Naive thymus-derived CD8-positive, alpha-beta T cell (primary cell): ENCODE results near the gene C22orf31. TPM values are rescaled to one million over a fixed set of nuclear protein-coding genes. Genes with fewer than 3 reads are reported as not detected.

Experiments used
- ATAC-seq, 2 donors: fragments of 150-1000 bp; cut with Tn5 transposase in 1 of 2; sonication (Bioruptor Pico), chemical (Tn5 transposase) in 1 of 2; 1 replicate in 1 of 2; 2 replicates in 1 of 2; pipeline ENCODE4 v1.10.0; 2021; ENCODE audit warnings: mild to moderate bottlenecking in 2 of 2, moderate library complexity in 2 of 2
- POLR2A ChIA-PET: fragments of 350-600 bp; sonication (Branson Sonifier 250); formaldehyde crosslinking; loops from one replicate; lab custom pipeline; 2021; ENCODE audit warnings: antibody characterized with exemption; lab: Charles Lee
- DNase-seq, 10 donors: peaks; one replicate each; pipeline versions ENCODE4 v3.0.0 to v3.0.0-alpha.2; 2020 to 2022
- H3K27ac Mint-ChIP-seq, 10 donors: one replicate each; pipeline ENCODE4 v1.8.0; 2020 to 2022; ENCODE audit warnings: mild to moderate bottlenecking in 10 of 10, mixed read lengths in 10 of 10, moderate library complexity in 4 of 10, inconsistent platforms in 1 of 10
- H3K27me3 Mint-ChIP-seq, 5 donors: one replicate each; pipeline ENCODE4 v1.8.0; 2021 to 2022; ENCODE audit warnings: mixed read lengths in 5 of 5
- H3K36me3 Mint-ChIP-seq, 3 donors: one replicate each; pipeline ENCODE4 v1.8.0; 2020 to 2022; ENCODE audit warnings: mixed read lengths in 3 of 3, mild to moderate bottlenecking in 2 of 3, inconsistent platforms in 1 of 3
- H3K4me1 Mint-ChIP-seq, 4 donors: one replicate each; pipeline ENCODE4 v1.8.0; 2021 to 2022; ENCODE audit warnings: mixed read lengths in 4 of 4
- H3K4me3 Mint-ChIP-seq, 10 donors: one replicate each; pipeline ENCODE4 v1.8.0; 2020 to 2022; ENCODE audit warnings: mild to moderate bottlenecking in 10 of 10, mixed read lengths in 10 of 10, moderate library complexity in 6 of 10, inconsistent platforms in 1 of 10
- H3K9me3 Mint-ChIP-seq, 9 donors: one replicate each; pipeline ENCODE4 v1.8.0; 2020 to 2022; ENCODE audit warnings: mixed read lengths in 9 of 9, mild to moderate bottlenecking in 3 of 9, inconsistent platforms in 1 of 9, moderate library complexity in 1 of 9
- polyA plus RNA-seq, 3 donors: library from polyadenylated mRNA; unstranded; fragments of 300-500 nt; fragmentation: Illumina TruSeq; gene quantifications; one replicate each; pipeline ENCODE4 v1.2.3, GENCODE V29; 2021
- total RNA-seq, 8 experiments: library from RNA in 2 of 8; stranded (reverse) in 2 of 8; gene quantifications; one replicate each; pipeline ENCODE4 v1.2.3 and lab custom pipeline; 2021 to 2026

The C22orf31 gene
- total and polyA plus RNA-seq, 5 experiments from 2014 or later = not detected

DNA sequence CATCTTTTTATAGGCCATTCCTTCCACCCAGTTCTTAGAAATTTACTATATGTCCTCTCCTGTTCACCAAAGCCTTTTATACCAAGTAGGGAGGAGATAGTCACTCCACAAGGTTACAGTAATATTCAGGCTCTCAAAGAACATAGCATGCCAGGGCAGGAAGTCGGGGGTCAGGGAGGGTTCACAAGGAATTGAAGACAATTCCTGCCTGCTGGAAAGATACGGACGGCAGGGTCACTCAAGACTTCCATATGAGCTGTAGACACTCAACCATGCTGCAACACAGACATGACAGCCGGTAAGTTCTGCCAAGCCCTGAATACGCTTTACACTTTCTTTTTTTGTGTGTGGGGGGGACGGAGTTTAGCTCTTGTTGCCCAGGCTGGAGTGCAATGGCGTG lies 700 bp downstream of the C22orf31 start:
- Mint-ChIP-seq H3K36me3 (no peaks in the 10 kb centered on the region), H3K4me3 (no peak overlapping the region), H3K27ac (no peak overlapping the region), H3K9me3 (no peaks in the 10 kb centered on the region), H3K4me1 (peaks cover 4 to 10% (median 9%) of the 10 kb centered on the region in 4 donors), H3K27me3 (peaks cover 11 to 43% (median 19%) of the 10 kb centered on the region in 5 donors)
- DNase-seq = no peak
- no peak for ATAC-seq
- POLR2A ChIA-PET = no interaction called here

DNA sequence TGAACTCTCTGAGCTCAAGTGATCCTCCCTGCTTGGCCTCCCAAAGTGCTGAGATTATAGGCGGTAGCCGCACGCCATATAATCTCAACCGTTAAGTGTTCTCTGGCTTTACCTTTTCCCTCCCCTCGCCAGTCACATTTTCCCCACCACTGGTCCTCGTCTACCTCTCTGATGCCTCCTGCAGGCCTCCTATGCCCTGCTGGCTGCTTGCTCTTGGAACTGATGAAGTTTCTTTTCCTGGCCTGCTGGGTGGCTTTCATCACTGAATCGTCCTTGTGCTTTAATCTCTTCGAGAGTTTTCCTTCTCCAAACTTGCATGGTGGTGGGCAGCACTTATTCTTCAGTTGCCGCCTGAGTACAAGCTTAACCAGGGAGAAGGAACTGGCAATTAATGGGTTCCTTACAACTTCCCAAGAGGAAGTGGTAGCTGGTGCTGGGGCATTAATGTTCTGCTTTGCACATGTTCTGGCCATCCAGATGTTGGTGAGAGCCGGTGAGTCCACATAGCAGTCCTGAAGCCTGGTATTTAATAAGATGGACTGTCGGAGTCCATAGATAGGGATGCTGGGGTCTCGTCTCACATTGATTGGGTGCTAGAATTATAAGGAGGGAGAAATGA lies 1.3 kb downstream of the C22orf31 start:
- DNase-seq (no peak), ATAC-seq (no peak)
- Mint-ChIP-seq H3K27ac (no peak overlapping the region), H3K9me3 (no peaks in the 10 kb centered on the region), H3K4me3 (no peak overlapping the region), H3K36me3 (no peaks in the 10 kb centered on the region), H3K4me1 (peaks cover 1 to 4% (median 3%) of the 10 kb centered on the region in 4 donors), H3K27me3 (peaks cover 11 to 43% (median 19%) of the 10 kb centered on the region in 5 donors)
- POLR2A ChIA-PET = interaction anchor here (0.7 kb wide), 1 partner anchor 186 kb away, joined by 5 read pairs; no protein-coding TSS in a partner anchor

DNA sequence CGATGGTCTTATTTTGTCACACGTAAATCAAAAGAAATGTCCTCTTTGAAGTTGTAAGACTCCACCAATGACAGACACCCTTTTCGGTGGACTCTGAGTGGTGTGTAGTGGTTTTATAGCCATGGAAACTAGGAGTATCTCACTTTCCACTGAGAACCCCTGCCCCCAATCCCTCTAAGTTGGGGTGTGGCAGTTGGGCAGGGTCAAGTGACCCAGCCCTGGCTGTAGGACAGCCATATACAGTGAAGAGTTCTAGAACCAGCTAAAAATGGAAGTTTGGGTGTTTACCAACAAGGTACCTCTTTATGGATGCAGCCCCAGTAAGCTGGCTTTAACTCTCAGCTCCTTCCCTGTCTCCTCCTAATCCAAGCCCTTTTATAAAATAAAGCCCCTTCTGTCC lies 5.2 kb downstream of the C22orf31 start:
- Mint-ChIP-seq H3K4me3 (no peak overlapping the region), H3K36me3 (no peaks in the 10 kb centered on the region), H3K27me3 (peaks cover 6 to 27% (median 18%) of the 10 kb centered on the region in 5 donors), H3K27ac (no peak overlapping the region), H3K9me3 (no peaks in the 10 kb centered on the region), H3K4me1 (no peaks in the 10 kb centered on the region)
- ATAC-seq (no peak), DNase-seq (no peak)
- POLR2A ChIA-PET = no interaction called here

DNA sequence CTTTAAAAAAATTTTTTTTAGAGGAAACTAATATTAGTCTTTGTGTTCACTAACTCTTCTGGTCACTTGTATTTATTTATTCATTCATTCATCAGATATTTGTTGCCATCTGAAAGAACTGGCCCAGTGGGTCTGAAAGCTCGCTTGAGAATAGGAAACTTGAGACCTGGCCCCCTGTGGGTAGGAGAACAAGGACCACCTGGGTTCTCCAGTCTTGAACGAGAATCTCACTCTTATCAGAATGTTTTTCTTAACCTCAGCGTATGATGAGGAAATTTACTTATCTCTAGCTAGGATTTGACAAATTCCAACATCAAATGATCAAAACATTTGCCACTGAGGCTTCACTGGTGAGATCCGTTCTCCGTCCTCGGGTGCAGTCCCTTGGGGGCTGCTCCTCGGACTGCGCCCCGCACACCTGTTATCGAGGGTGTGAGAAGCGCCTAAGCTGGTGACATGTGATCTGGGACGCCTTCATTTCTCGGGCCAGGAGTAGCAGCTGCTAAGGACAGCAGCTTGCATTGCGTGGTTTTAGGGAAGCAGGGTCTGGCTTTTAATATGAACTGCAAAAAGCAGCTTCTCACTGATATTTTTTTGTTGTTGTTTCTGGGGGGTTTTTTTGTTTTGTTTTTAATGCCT lies 6.3 kb downstream of the C22orf31 start:
- Mint-ChIP-seq H3K4me1 (no peaks in the 10 kb centered on the region), H3K36me3 (no peaks in the 10 kb centered on the region), H3K27ac (no peak overlapping the region), H3K4me3 (no peak overlapping the region), H3K9me3 (no peaks in the 10 kb centered on the region), H3K27me3 (peaks cover 2 to 16% (median 7%) of the 10 kb centered on the region in 5 donors)
- POLR2A ChIA-PET = interaction anchor here (0.6 kb wide), 2 partner anchors 153 to 380 kb away, joined by 3 to 4 read pairs; no protein-coding TSS in a partner anchor
- DNase-seq = no peak
- ATAC-seq = no peak

DNA sequence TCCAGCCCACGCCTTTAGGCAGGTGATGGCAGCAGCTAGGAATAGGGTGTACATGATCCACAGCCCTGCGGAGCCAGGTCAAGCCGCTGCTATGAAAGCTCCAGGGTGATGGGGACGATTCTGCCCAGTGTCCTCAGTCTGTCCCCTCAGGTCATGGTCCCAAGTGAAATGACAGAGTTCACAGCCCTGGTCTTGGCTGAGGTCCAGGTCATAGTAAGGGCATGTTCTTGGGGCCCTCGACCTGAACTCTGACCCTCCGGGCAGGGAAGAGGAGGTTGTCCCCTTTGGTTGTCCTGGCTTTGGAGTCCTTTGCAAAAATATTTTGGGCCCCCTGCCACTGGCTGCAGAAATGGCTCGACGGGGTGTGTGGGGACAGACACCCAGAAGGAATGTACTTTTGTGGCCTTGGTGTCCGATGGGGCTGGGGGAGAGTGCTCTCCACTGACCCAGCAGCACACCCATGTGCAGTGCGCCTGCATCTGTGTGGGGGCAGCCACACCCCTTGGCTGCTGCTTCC lies 7.3 kb downstream of the C22orf31 start:
- Mint-ChIP-seq H3K4me1 (no peaks in the 10 kb centered on the region), H3K9me3 (no peaks in the 10 kb centered on the region), H3K4me3 (no peak overlapping the region), H3K27me3 (peaks cover 0 to 9% (median 2%) of the 10 kb centered on the region in 5 donors), H3K27ac (no peak overlapping the region), H3K36me3 (peaks cover 0 to under 1% (median 0%) of the 10 kb centered on the region in 3 donors)
- DNase-seq (no peak), ATAC-seq (no peak)
- POLR2A ChIA-PET = no interaction called here

DNA sequence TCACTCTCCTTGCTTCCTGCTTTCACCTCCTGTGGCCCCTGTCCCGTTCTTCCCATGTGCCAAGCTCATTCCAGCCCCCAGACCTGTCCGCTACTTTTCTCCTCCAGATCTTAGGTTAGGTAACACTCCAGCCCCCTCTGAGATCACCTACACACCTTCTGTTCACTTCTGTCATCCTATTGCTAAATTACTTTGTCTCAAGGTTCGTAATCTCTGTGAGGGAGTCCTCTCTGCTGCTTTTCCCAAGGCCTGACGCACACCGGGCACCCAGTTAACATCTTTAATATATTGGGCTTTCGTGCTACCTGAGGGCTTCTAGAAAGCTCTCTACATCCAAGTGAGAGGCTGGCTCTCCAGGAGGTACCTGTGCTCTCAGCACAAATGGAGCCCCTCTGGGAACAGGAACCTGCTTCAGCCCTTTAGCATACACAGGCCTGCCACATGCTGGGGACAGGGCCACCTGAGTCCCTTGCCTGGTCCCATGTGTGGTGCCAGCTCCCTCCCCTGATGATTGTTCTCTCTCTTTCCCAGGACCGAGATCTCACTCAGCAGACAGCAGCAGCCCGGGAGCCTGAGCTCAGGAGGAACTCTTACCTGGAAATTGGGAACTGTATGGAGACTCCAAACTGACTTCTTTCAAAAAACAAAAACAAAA lies 8.5 kb downstream of the C22orf31 start:
- Mint-ChIP-seq H3K4me1 (no peaks in the 10 kb centered on the region), H3K9me3 (no peaks in the 10 kb centered on the region), H3K36me3 (peaks cover 0 to 2% (median 2%) of the 10 kb centered on the region in 3 donors), H3K27ac (no peak overlapping the region), H3K4me3 (no peak overlapping the region), H3K27me3 (peaks cover 0 to 7% (median 2%) of the 10 kb centered on the region in 5 donors)
- DNase-seq (no peak), ATAC-seq (no peak)
- POLR2A ChIA-PET = no interaction called here

DNA sequence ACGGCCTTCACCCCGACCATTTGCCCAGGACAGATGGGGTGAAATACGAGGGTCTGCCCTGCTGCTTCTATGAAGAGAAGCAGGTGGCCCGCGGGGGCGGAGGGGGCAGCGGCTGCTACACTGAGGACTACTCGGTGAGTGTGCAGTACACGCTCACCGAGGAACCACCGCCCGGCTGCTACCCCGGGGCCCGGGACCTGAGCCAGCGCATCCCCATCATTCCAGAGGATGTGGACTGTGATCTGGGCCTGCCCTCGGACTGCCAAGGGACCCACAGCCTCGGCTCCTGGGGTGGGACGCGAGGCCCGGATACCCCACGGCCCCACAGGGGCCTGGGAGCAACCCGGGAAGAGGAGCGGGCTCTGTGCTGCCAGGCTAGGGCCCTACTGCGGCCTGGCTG lies 11.2 kb downstream of the C22orf31 start:
- H3K36me3 Mint-ChIP-seq = peaks cover 0 to 13% (median 2%) of the 10 kb centered on the region in 3 donors
- DNase-seq = no peak
- POLR2A ChIA-PET = no interaction called here

DNA sequence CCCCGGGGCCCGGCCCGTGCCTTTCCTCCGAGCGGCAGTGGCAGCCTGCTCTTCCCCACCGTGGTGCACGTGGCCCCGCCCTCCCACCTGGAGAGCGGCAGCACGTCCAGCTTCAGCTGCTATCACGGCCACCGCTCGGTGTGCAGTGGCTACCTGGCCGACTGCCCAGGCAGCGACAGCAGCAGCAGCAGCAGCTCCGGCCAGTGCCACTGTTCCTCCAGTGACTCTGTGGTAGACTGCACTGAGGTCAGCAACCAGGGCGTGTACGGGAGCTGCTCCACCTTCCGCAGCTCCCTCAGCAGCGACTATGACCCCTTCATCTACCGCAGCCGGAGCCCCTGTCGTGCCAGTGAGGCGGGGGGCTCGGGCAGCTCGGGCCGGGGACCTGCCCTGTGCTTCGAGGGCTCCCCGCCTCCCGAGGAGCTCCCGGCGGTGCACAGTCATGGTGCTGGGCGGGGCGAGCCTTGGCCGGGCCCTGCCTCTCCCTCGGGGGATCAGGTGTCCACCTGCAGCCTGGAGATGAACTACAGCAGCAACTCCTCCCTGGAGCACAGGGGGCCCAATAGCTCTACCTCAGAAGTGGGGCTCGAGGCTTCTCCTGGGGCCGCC lies 11.9 kb downstream of the C22orf31 start:
- no peak overlapping the region for H3K4me3 Mint-ChIP-seq
- no peak overlapping the region for H3K27ac Mint-ChIP-seq
- POLR2A ChIA-PET = no interaction called here
- peaks cover 0 to under 1% (median 0%) of the 10 kb centered on the region in 5 donors for H3K27me3 Mint-ChIP-seq
- peaks cover 0 to 13% (median 2%) of the 10 kb centered on the region in 3 donors for H3K36me3 Mint-ChIP-seq
- H3K4me1 Mint-ChIP-seq = no peaks in the 10 kb centered on the region
- H3K9me3 Mint-ChIP-seq = no peaks in the 10 kb centered on the region
- no peak for DNase-seq
- no peak for ATAC-seq

More for the DNA sequence above, 11.2 kb downstream of the C22orf31 start:
- peaks cover 0 to 2% (median 0%) of the 10 kb centered on the region in 5 donors for H3K27me3 Mint-ChIP-seq
- no peak overlapping the region for H3K4me3 Mint-ChIP-seq
- no peaks in the 10 kb centered on the region for H3K4me1 Mint-ChIP-seq
- no peak overlapping the region for H3K27ac Mint-ChIP-seq
- no peaks in the 10 kb centered on the region for H3K9me3 Mint-ChIP-seq
- no peak for ATAC-seq

DNA sequence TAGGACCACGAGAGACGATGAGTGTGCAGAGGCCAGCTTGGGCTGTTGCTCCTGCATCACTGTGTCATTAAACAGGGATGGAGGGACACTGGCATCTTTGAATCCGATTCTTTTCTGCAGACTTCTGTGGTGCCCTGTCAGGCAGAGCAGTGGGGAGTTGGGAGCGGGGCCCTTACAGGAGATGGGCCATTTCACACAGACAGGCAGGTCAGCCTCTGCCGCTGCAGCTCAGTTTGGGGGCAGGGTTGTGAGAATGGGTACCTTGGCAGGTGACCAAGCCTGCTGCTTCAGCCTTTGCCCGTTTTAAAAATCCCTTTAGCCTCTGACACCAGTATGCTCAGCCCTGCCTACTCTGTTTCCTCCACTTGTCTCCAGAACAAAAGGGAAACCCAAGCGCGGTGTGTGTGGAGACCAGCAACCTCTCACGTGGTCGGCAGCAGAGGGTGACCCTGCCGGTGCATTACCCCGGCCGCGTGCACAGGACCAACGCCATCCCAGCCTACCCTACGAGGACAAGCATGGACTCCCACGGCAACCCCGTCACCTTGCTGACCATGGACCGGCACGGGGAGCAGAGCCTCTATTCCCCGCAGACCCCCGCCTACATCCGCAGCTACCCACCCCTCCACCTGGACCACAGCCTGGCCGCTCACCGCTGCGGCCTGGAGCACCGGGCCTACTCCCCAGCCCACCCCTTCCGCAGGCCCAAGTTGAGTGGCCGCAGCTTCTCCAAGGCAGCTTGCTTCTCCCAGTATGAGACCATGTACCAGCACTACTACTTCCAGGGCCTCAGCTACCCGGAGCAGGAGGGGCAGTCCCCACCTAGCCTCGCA lies 12.6 kb downstream of the C22orf31 start:
- H3K4me1 Mint-ChIP-seq = no peaks in the 10 kb centered on the region
- no peaks in the 10 kb centered on the region for H3K9me3 Mint-ChIP-seq
- POLR2A ChIA-PET = no interaction called here
- H3K27me3 Mint-ChIP-seq = no peaks in the 10 kb centered on the region
- DNase-seq (no peak), ATAC-seq (no peak)
- H3K36me3 Mint-ChIP-seq = peaks cover 0 to 13% (median 2%) of the 10 kb centered on the region in 3 donors
- no peak overlapping the region for H3K27ac Mint-ChIP-seq
- H3K4me3 Mint-ChIP-seq = no peak overlapping the region

DNA sequence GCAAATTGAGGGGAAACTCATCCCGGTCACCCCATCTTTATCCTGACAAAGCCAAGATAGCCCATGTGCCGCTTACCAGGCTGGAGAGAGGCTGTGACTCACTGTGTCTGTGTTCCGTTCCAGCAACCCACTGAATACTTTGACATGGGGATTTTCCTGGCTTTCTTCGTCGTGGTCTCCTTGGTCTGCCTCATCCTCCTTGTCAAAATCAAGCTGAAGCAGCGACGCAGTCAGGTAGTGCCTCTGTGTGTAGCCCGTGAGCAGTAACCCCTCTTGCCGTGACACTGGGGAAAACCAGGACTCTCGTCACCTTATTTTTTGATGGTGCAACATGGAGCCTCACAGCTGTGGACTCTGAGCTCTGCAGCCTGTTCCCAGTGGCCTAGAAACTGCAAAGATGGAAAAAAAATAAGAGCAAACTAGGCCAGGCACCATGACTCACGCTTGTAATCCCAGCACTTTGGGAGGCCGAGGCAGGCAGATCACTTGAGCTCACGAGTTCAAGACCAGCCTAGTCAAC lies 16.9 kb downstream of the C22orf31 start:
- no peak overlapping the region for H3K27ac Mint-ChIP-seq
- POLR2A ChIA-PET = no interaction called here
- no peak for ATAC-seq
- no peak for DNase-seq
- peaks cover 3 to 12% (median 9%) of the 10 kb centered on the region in 5 donors for H3K27me3 Mint-ChIP-seq
- H3K4me3 Mint-ChIP-seq = no peak overlapping the region
- peaks cover 0 to 17% (median 2%) of the 10 kb centered on the region in 3 donors for H3K36me3 Mint-ChIP-seq
- H3K4me1 Mint-ChIP-seq = no peaks in the 10 kb centered on the region
- no peaks in the 10 kb centered on the region for H3K9me3 Mint-ChIP-seq

DNA sequence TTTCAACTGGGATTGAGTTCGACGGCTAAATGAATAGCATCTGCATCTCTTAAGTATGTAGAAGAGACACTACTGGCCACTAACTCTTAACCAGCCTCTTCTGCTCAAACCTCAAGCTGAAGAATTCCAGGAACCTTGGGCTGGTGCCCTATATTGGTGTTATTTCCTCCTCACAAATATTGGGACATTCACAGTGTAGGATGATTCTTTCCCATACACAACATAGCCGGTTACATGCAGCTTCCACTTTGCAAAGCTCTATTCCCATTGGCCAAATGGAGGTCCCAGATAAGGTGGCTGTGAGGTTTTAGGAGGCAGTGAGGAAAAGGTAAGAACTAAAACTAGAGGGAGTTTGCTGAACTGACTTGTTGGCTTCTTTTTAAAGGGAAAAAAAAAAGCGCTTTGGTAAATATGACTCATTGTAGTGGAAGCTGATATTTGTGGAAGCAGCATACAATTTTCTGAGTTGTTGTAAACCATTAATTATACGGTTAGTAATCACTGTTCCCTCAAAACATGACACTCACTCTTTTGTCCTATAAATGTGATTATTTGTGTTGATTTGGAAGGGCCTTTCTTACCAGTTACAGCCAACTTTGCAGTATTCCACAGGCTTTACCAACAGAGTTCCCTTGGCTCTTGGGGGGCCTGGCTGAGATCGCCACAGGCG lies 17.6 kb downstream of the C22orf31 start:
- Mint-ChIP-seq H3K27ac (no peak overlapping the region), H3K36me3 (peaks cover 0 to 17% (median 2%) of the 10 kb centered on the region in 3 donors), H3K4me1 (no peaks in the 10 kb centered on the region), H3K4me3 (no peak overlapping the region), H3K9me3 (no peaks in the 10 kb centered on the region), H3K27me3 (peaks cover 7 to 12% (median 10%) of the 10 kb centered on the region in 5 donors)
- no peak for ATAC-seq
- DNase-seq = no peak
- POLR2A ChIA-PET = no interaction called here
